GM21515 (cell line): Measurements from ENCODE around the gene FAM124A.

ENCODE experiments used
- ATAC-seq: cut with Tn5 transposase; IDR thresholded peaks from one replicate; pipeline ENCODE4 v1.9.1; 2021; ENCODE audit not compliant: unreplicated experiment

FAM124A gene

GRCh38 chr13:51303063-51303552 lies 80.9 kb downstream of the FAM124A start:
- ATAC-seq, result no peak

- ATAC-seq, result no peak
Measured at GRCh38 chr13:51303882-51304281, 81.7 kb downstream of the FAM124A start.

GRCh38 chr13:51305271-51305967 lies 83.2 kb downstream of the FAM124A start:
- ATAC-seq, result no peak

GRCh38 chr13:51308781-51309180 lies 86.6 kb downstream of the FAM124A start:
- no peak for ATAC-seq

GRCh38 chr13:51311231-51311630 lies 89.0 kb downstream of the FAM124A start:
- no peak for ATAC-seq

GRCh38 chr13:51311957-51312520 lies 89.8 kb downstream of the FAM124A start:
- no peak for ATAC-seq

GRCh38 chr13:51313619-51314018 lies 91.4 kb downstream of the FAM124A start:
- no peak for ATAC-seq

- no peak for ATAC-seq
Measured at GRCh38 chr13:51317262-51317661, 95.1 kb downstream of the FAM124A start.

- no peak for ATAC-seq
Measured at GRCh38 chr13:51318015-51318414, 95.8 kb downstream of the FAM124A start.

- ATAC-seq, result no peak
Measured at GRCh38 chr13:51318876-51319275, 96.7 kb downstream of the FAM124A start.

- no peak for ATAC-seq
Measured at GRCh38 chr13:51321836-51322235, 99.6 kb downstream of the FAM124A start.

- no peak for ATAC-seq
Measured at GRCh38 chr13:51322826-51323225, 100.6 kb downstream of the FAM124A start.

- ATAC-seq, result no peak
Measured at GRCh38 chr13:51323824-51324511, 101.8 kb downstream of the FAM124A start.

GRCh38 chr13:51324714-51325420 lies 102.7 kb downstream of the FAM124A start:
- ATAC-seq, result no peak

- ATAC-seq, result no peak
Measured at GRCh38 chr13:51325837-51326236, 103.6 kb downstream of the FAM124A start.

- ATAC-seq, result no peak
Measured at GRCh38 chr13:51326777-51327176, 104.6 kb downstream of the FAM124A start.

- ATAC-seq, result no peak
Measured at GRCh38 chr13:51327961-51328360, 105.8 kb downstream of the FAM124A start.

GRCh38 chr13:51328488-51328887 lies 106.3 kb downstream of the FAM124A start:
- ATAC-seq, result no peak

- ATAC-seq, result no peak
Measured at GRCh38 chr13:51329606-51330005, 107.4 kb downstream of the FAM124A start.

GRCh38 chr13:51330791-51331190 lies 108.6 kb downstream of the FAM124A start:
- ATAC-seq, result no peak

- no peak for ATAC-seq
Measured at GRCh38 chr13:51331354-51331861, 109.2 kb downstream of the FAM124A start.
